Muscle of arm (tissue), 12 donors: ENCODE measurements around the gene TBC1D14. TPM values are rescaled to one million over a fixed set of nuclear protein-coding genes. Genes with fewer than 3 reads are reported as not detected.
"Not testable (repeated sequence)": the region's sequence is repeated elsewhere in the genome, so short reads cannot be mapped to it uniquely, and the experiment has no call there.

Experiments used
- DNase-seq: peaks from one replicate; pipeline ENCODE4 v3.0.0-alpha.2; 2013
- polyA plus RNA-seq, 12 donors: library from polyadenylated mRNA; unstranded; fragments of 120-200 nt; gene quantifications; one replicate each; pipeline ENCODE4 v1.2.1, GENCODE V29; 2013; ENCODE audit not compliant: insufficient read length in 12 of 12

The TBC1D14 gene
- polyA plus RNA-seq, 12 donors = 25.9 to 44.0 (median 41.0) TPM; not detected in 1

GRCh38 chr4:6889101-6889735 lies 20.4 kb upstream of the TBC1D14 start:
- no peak for DNase-seq

- DNase-seq = no peak
Measured at GRCh38 chr4:6889736-6890324, 19.8 kb upstream of the TBC1D14 start.

GRCh38 chr4:6890358-6890757 lies 19.3 kb upstream of the TBC1D14 start:
- DNase-seq = no peak

GRCh38 chr4:6890971-6891370 lies 18.7 kb upstream of the TBC1D14 start:
- DNase-seq = not testable (repeated sequence)

- no peak for DNase-seq
Measured at GRCh38 chr4:6891436-6892170, 18.0 kb upstream of the TBC1D14 start.

GRCh38 chr4:6892190-6892908 lies 17.3 kb upstream of the TBC1D14 start:
- DNase-seq = no peak

- no peak for DNase-seq
Measured at GRCh38 chr4:6892909-6893202, 16.8 kb upstream of the TBC1D14 start.

- DNase-seq = no peak
Measured at GRCh38 chr4:6893449-6894085, 16.1 kb upstream of the TBC1D14 start.

- no peak for DNase-seq
Measured at GRCh38 chr4:6894086-6894478, 15.5 kb upstream of the TBC1D14 start.

- no peak for DNase-seq
Measured at GRCh38 chr4:6894528-6895498, 14.8 kb upstream of the TBC1D14 start.

GRCh38 chr4:6896035-6896434 lies 13.6 kb upstream of the TBC1D14 start:
- no peak for DNase-seq

GRCh38 chr4:6898763-6899162 lies 10.9 kb upstream of the TBC1D14 start:
- DNase-seq = no peak

GRCh38 chr4:6900181-6900812 lies 9.3 kb upstream of the TBC1D14 start:
- DNase-seq = no peak

- DNase-seq = no peak
Measured at GRCh38 chr4:6900956-6901355, 8.7 kb upstream of the TBC1D14 start.

GRCh38 chr4:6901669-6902317 lies 7.8 kb upstream of the TBC1D14 start:
- no peak for DNase-seq

- DNase-seq = no peak
Measured at GRCh38 chr4:6902318-6903042, 7.1 kb upstream of the TBC1D14 start.

GRCh38 chr4:6905516-6906445 lies 3.8 kb upstream of the TBC1D14 start:
- DNase-seq = no peak

GRCh38 chr4:6906486-6906885 lies 3.1 kb upstream of the TBC1D14 start:
- DNase-seq = not testable (repeated sequence)
